GM23248 (cell line): ENCODE data around the gene CACNA1C. TPM values are rescaled to one million over a fixed set of nuclear protein-coding genes. Genes with fewer than 3 reads are reported as not detected.

Experiments
- DNase-seq: peaks from one replicate; pipeline ENCODE4 v3.0.0-alpha.2; 2015
- H2AFZ ChIP-seq: fragments of 200-600 bp; sonication (generic); 2 replicates; pipeline ENCODE4 v1.6.1; 2016; ENCODE audit warnings: antibody characterized with exemption
- H3F3A ChIP-seq: fragments of 200-600 bp; sonication (generic); 2 replicates; pipeline ENCODE4 v1.6.1; 2016; ENCODE audit warnings: mild to moderate bottlenecking, antibody characterized with exemption, mixed run types; ENCODE audit not compliant: insufficient read depth
- H3K27ac ChIP-seq: fragments of 200-600 bp; sonication (generic); 2 replicates; pipeline ENCODE4 v1.5.1; 2016; ENCODE audit warnings: mild to moderate bottlenecking
- H3K27me3 ChIP-seq: fragments of 200-600 bp; sonication (generic); replicated peaks from 2 replicates; pipeline ENCODE4 v1.6.1; 2016; ENCODE audit warnings: mild to moderate bottlenecking; ENCODE audit not compliant: insufficient read depth
- H3K36me3 ChIP-seq: fragments of 200-600 bp; sonication (generic); 2 replicates; pipeline ENCODE4 v1.6.1; 2016; ENCODE audit warnings: low read depth, mild to moderate bottlenecking
- H3K4me1 ChIP-seq: fragments of 200-600 bp; sonication (generic); 2 replicates; pipeline ENCODE4 v1.6.1; 2016; ENCODE audit warnings: mild to moderate bottlenecking; ENCODE audit not compliant: insufficient read depth
- H3K4me2 ChIP-seq: fragments of 200-600 bp; sonication (generic); one replicate; pipeline ENCODE4 v1.6.1; 2016; ENCODE audit warnings: mild to moderate bottlenecking; ENCODE audit not compliant: unreplicated experiment
- H3K4me3 ChIP-seq: fragments of 200-600 bp; sonication (generic); 2 replicates; pipeline ENCODE4 v1.5.1; 2016; ENCODE audit warnings: mild to moderate bottlenecking
- H3K79me2 ChIP-seq: fragments of 200-600 bp; sonication (generic); 2 replicates; pipeline ENCODE4 v1.6.1; 2016; ENCODE audit warnings: mild to moderate bottlenecking; ENCODE audit not compliant: insufficient read depth
- H3K9ac ChIP-seq: fragments of 200-600 bp; sonication (generic); 2 replicates; pipeline ENCODE4 v1.6.1; 2016; ENCODE audit warnings: mild to moderate bottlenecking
- H3K9me2 ChIP-seq: fragments of 200-600 bp; sonication (generic); 2 replicates; pipeline ENCODE4 v1.6.1; 2016; ENCODE audit warnings: mixed run types, mild to moderate bottlenecking, moderate library complexity; ENCODE audit not compliant: insufficient read depth
- H3K9me3 ChIP-seq: fragments of 200-600 bp; sonication (generic); one replicate; pipeline ENCODE4 v1.6.1; 2017; ENCODE audit warnings: low read depth
- H4K20me1 ChIP-seq: fragments of 200-600 bp; sonication (generic); 2 replicates; pipeline ENCODE4 v1.6.0; 2016; ENCODE audit not compliant: insufficient read depth
- EZH2 ChIP-seq: fragments of 200-600 bp; sonication (generic); IDR thresholded peaks from 2 replicates; pipeline ENCODE4 v1.6.1; 2018; ENCODE audit warnings: antibody characterized with exemption, mild to moderate bottlenecking; ENCODE audit not compliant: insufficient read depth, poor library complexity, severe bottlenecking
- EZH2phosphoT487 ChIP-seq: fragments of 200-600 bp; sonication (generic); IDR thresholded peaks from 2 replicates; pipeline ENCODE4 v1.6.1; 2018; ENCODE audit warnings: antibody characterized with exemption, moderate library complexity, mild to moderate bottlenecking, low read depth; ENCODE audit not compliant: insufficient read depth
- WGBS, 2 experiments: methylation state at CpG; one replicate each; pipeline ENCODE4 v1.1.6; 2015 to 2017; ENCODE audit warnings: low lambda C conversion rate in 2 of 2, low coverage in 1 of 2; ENCODE audit errors: missing lambda C conversion rate in 2 of 2; 5-methylcytosine and 5-hydroxymethylcytosine counted together
- in situ Hi-C: fragments of 300-500 bp; cut with MboI; formaldehyde crosslinking; loops from 2 replicates; pipeline ENCODE4 v1.15.0; 2020
- polyA plus RNA-seq: library from polyadenylated mRNA; unstranded; fragments of >200 nt; fragmentation: Nextera tagmentation; extraction: Ambion mirVana; gene quantifications from 2 replicates; pipeline ENCODE4 v1.2.1, GENCODE V29; 2016
- total RNA-seq: library from RNA; depleted of rRNA; stranded (reverse); fragments of >200 nt; shearing (Covaris generic); gene quantifications from 2 replicates; pipeline ENCODE4 v1.2.3, GENCODE V29; 2014

CACNA1C gene
- total and polyA plus RNA-seq, 2 experiments from 2014 or later: 4.9 to 11.5 TPM

GRCh38 chr12:2372178-2372577, 319.4 kb downstream of the CACNA1C start:
- Histone ChIP-seq H3K9me3 (no peaks in the 10 kb centered on the region), H3K9ac (no peak overlapping the region), H3K4me3 (no peak overlapping the region), H3K4me2 (no peak overlapping the region), H2AFZ (no peak overlapping the region), H4K20me1 (no peaks in the 10 kb centered on the region), H3F3A (no peaks in the 10 kb centered on the region), H3K36me3 (no peaks in the 10 kb centered on the region), H3K27me3 (no peaks in the 10 kb centered on the region), H3K9me2 (no peaks in the 10 kb centered on the region; the same call in 1 of the 2 replicates), H3K4me1 (peaks cover 4% of the 10 kb centered on the region; the same call in 1 of the 2 replicates), H3K27ac (no peak overlapping the region), H3K79me2 (peaks cover 6% of the 10 kb centered on the region)
- 62 to 67% methylated on average over 6 of the region's 6 CpGs for WGBS, 2 experiments
- in situ Hi-C loops: no loop called here
- DNase-seq: no peak
- TF ChIP-seq EZH2: no peak
- TF ChIP-seq EZH2phosphoT487: no peak

DNA sequence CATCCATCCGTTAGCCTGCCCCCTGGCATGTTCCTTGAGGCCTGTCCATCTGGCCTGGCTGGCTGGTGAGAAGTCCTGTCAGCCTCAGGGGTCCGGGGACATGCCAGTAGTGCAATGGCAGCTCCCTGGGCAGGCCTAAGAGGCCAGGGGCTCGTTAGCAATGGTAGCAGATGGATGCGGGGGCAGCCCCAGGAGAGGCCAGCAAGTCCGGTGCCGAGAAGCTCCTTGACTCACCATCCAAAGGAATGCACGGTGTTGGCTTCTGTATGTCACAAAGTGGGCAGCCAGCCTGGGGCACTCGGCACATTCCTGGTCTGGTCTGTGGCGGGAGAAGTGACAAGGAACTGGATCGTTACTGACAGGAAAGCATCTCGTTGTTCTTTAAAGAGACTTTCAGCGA, 319.9 kb downstream of the CACNA1C start:
- H3K4me3 ChIP-seq: no peak overlapping the region

DNA sequence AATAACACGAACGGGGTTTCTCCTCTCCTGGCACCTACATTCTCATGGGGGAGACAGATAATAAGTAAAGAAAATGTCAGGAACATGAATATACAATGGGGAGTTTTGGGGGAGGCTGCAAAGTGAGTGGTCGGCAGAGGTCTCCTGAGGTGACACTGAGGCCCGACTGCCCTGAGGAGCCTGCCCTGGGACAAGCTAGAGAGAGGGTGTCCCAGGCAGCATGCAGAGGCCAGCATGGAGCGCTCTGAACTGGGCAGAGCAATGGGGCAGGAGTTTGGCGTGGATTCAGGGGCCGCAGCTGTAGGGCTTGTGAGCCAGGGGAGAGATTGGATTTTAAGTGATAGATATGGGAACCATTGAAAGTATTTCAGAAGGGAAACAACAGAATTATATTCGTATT, 320.5 kb downstream of the CACNA1C start:
- no peak for TF ChIP-seq EZH2phosphoT487
- TF ChIP-seq EZH2: no peak
- WGBS, 2 experiments: 90 to 95% methylated on average over 8 of the region's 8 CpGs
- H3K4me2 ChIP-seq: no peak overlapping the region
- no peak overlapping the region for H3K9ac ChIP-seq
- H3K4me1 ChIP-seq: peaks cover 4% of the 10 kb centered on the region; the same call in 1 of the 2 replicates
- H3K9me2 ChIP-seq: no peaks in the 10 kb centered on the region; the same call in 1 of the 2 replicates
- no peak for DNase-seq
- in situ Hi-C loops: no loop called here
- H3K79me2 ChIP-seq: peaks cover 12% of the 10 kb centered on the region
- no peak overlapping the region for H2AFZ ChIP-seq
- no peak overlapping the region for H3K27ac ChIP-seq
- H3K36me3 ChIP-seq: no peaks in the 10 kb centered on the region
- no peaks in the 10 kb centered on the region for H3K9me3 ChIP-seq
- no peaks in the 10 kb centered on the region for H4K20me1 ChIP-seq
- H3K27me3 ChIP-seq: no peaks in the 10 kb centered on the region
- H3K4me3 ChIP-seq: no peak overlapping the region
- no peaks in the 10 kb centered on the region for H3F3A ChIP-seq

More for the DNA sequence above, 319.9 kb downstream of the CACNA1C start:
- 88% methylated on average over 12 of the region's 12 CpGs for WGBS, 2 experiments
- Histone ChIP-seq H3K79me2 (peaks cover 12% of the 10 kb centered on the region), H3K36me3 (no peaks in the 10 kb centered on the region), H3K27me3 (no peaks in the 10 kb centered on the region), H2AFZ (no peak overlapping the region), H3K4me2 (no peak overlapping the region), H3F3A (no peaks in the 10 kb centered on the region), H4K20me1 (no peaks in the 10 kb centered on the region), H3K4me1 (peaks cover 4% of the 10 kb centered on the region; the same call in 1 of the 2 replicates), H3K9me3 (no peaks in the 10 kb centered on the region), H3K9ac (no peak overlapping the region), H3K9me2 (no peaks in the 10 kb centered on the region; the same call in 1 of the 2 replicates), H3K27ac (no peak overlapping the region)
- DNase-seq: no peak
- in situ Hi-C loops: no loop called here
- TF ChIP-seq EZH2phosphoT487: no peak
- no peak for TF ChIP-seq EZH2

DNA sequence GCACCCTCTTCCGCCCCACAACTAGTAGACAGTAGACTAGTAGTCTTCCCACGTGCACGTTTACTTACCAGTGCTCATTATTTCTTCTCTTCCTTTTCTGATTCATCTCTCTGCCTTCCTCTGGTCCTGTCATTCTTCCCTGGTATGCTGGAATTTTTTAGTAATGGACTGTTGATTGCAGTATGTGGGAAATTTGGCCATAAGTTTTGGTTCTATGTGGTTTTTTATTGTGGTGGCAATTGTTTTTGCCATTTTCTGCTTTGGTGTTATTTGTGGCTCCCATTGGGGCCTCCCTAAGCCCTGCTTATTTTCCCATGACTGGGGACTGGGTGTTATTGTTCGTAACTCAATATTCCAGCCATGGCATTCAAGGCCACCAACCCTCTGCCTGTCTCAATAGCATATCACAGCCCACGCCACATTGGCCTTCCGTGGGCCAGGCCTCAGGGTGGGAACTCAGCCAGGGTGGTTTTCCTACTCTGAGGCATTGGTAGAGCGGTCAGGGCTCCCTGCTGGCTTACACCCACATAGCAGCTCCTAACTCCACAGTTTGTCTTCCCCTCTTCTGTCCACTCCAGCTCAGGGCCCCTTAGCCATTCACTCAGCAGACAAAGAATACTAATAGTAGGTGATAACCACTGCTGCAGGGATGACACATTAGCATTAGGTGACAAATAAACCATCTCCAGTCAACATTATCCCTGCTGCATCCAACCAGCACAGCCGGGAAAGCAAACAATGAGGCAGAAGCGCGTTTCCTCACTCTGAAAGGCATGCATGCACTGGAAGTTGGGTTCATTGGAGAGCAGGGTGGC, 321.5 kb downstream of the CACNA1C start:
- Histone ChIP-seq H3K4me1 (peaks cover 4% of the 10 kb centered on the region; the same call in 1 of the 2 replicates), H4K20me1 (no peaks in the 10 kb centered on the region), H3K4me2 (no peak overlapping the region), H3K9me3 (no peaks in the 10 kb centered on the region), H3K27ac (no peak overlapping the region), H3K79me2 (peaks cover 12% of the 10 kb centered on the region), H3K9me2 (no peaks in the 10 kb centered on the region; the same call in 1 of the 2 replicates), H3F3A (no peaks in the 10 kb centered on the region), H3K36me3 (no peaks in the 10 kb centered on the region), H3K9ac (no peak overlapping the region), H2AFZ (no peak overlapping the region), H3K4me3 (no peak overlapping the region), H3K27me3 (no peaks in the 10 kb centered on the region)
- no peak for TF ChIP-seq EZH2
- peak; percentile 47 for DNase-seq
- in situ Hi-C loops: no loop called here
- WGBS, 2 experiments: 89 to 91% methylated on average over 10 of the region's 10 CpGs
